ENCODE measurements around the gene TMTC4.

The TMTC4 gene

GRCh38 chr13:100601716-100602115 lies 72.9 kb downstream of the TMTC4 start:
- Histone ChIP-seq H3K56ac (ENCODE audit: low read length) (no peak overlapping the region), H3K4ac (ENCODE audit: low read depth, low read length) (no peak overlapping the region), H3K27me3 (ENCODE audit: insufficient read depth, low read length, poor library complexity) (no peaks in the 10 kb centered on the region), H3K9ac (ENCODE audit: low read length) (no peak overlapping the region), H3K27ac (ENCODE audit: low read depth, low read length) (no peak overlapping the region), H3K4me2 (ENCODE audit: low read length) (no peak overlapping the region), H2BK120ac (ENCODE audit: low read depth, low read length) (no peak overlapping the region), H2BK15ac (replicated peaks; ENCODE audit: low read depth) (no peak overlapping the region), H2BK5ac (ENCODE audit: low read length) (no peak overlapping the region), H3K4me1 (ENCODE audit: control insufficient read depth, low read depth, low read length) (no peaks in the 10 kb centered on the region), H3K4me3 (ENCODE audit: low read length) (no peak overlapping the region), H3K79me1 (ENCODE audit: low read length) (no peaks in the 10 kb centered on the region), H3K79me2 (ENCODE audit: control insufficient read depth, insufficient read depth, low read length) (no peaks in the 10 kb centered on the region), H3K18ac (ENCODE audit: low read length) (no peak overlapping the region), H4K8ac (ENCODE audit: low read depth, low read length) (no peak overlapping the region), H4K5ac (ENCODE audit: low read length) (no peak overlapping the region), H3K36me3 (ENCODE audit: control insufficient read depth, insufficient read depth, low read length) (no peaks in the 10 kb centered on the region), H3K23ac (ENCODE audit: low read length) (no peak overlapping the region), H2AK5ac (ENCODE audit: low read length) (no peak overlapping the region)
- no CpG with 5 or more reads among the region's 7 CpGs for WGBS (ENCODE audit: extremely low coverage, insufficient coverage, low lambda C conversion rate)
- no peak for DNase-seq

GRCh38 chr13:100600915-100601314 lies 73.7 kb downstream of the TMTC4 start:
- Histone ChIP-seq H3K23ac (ENCODE audit: low read length) (no peak overlapping the region), H3K79me2 (ENCODE audit: control insufficient read depth, insufficient read depth, low read length) (no peaks in the 10 kb centered on the region), H3K36me3 (ENCODE audit: control insufficient read depth, insufficient read depth, low read length) (no peaks in the 10 kb centered on the region), H3K4me3 (ENCODE audit: low read length) (no peak overlapping the region), H3K4ac (ENCODE audit: low read depth, low read length) (no peak overlapping the region), H3K27me3 (ENCODE audit: insufficient read depth, low read length, poor library complexity) (no peaks in the 10 kb centered on the region), H3K4me2 (ENCODE audit: low read length) (no peak overlapping the region), H2BK15ac (replicated peaks; ENCODE audit: low read depth) (no peak overlapping the region), H2BK5ac (ENCODE audit: low read length) (no peak overlapping the region), H3K9ac (ENCODE audit: low read length) (no peak overlapping the region), H3K56ac (ENCODE audit: low read length) (no peak overlapping the region), H3K18ac (ENCODE audit: low read length) (no peak overlapping the region), H2AK5ac (ENCODE audit: low read length) (no peak overlapping the region), H4K8ac (ENCODE audit: low read depth, low read length) (no peak overlapping the region), H4K5ac (ENCODE audit: low read length) (no peak overlapping the region), H3K27ac (ENCODE audit: low read depth, low read length) (no peak overlapping the region), H3K4me1 (ENCODE audit: control insufficient read depth, low read depth, low read length) (no peaks in the 10 kb centered on the region), H3K79me1 (ENCODE audit: low read length) (no peaks in the 10 kb centered on the region), H2BK120ac (ENCODE audit: low read depth, low read length) (no peak overlapping the region)
- whole genome bisulfite sequencing (ENCODE audit: extremely low coverage, insufficient coverage, low lambda C conversion rate) = no CpG with 5 or more reads among the region's 6 CpGs
- no peak for DNase-seq

- Histone ChIP-seq H3K36me3 (ENCODE audit: control insufficient read depth, insufficient read depth, low read length) (no peaks in the 10 kb centered on the region), H3K4ac (ENCODE audit: low read depth, low read length) (no peak overlapping the region), H3K79me2 (ENCODE audit: control insufficient read depth, insufficient read depth, low read length) (no peaks in the 10 kb centered on the region), H2AK5ac (ENCODE audit: low read length) (no peak overlapping the region), H3K4me2 (ENCODE audit: low read length) (no peak overlapping the region), H3K27me3 (ENCODE audit: insufficient read depth, low read length, poor library complexity) (no peaks in the 10 kb centered on the region), H3K56ac (ENCODE audit: low read length) (no peak overlapping the region), H3K4me3 (ENCODE audit: low read length) (no peak overlapping the region), H2BK120ac (ENCODE audit: low read depth, low read length) (no peak overlapping the region), H2BK5ac (ENCODE audit: low read length) (no peak overlapping the region), H3K79me1 (ENCODE audit: low read length) (no peaks in the 10 kb centered on the region), H3K27ac (ENCODE audit: low read depth, low read length) (no peak overlapping the region), H4K5ac (ENCODE audit: low read length) (no peak overlapping the region), H3K23ac (ENCODE audit: low read length) (no peak overlapping the region), H3K9ac (ENCODE audit: low read length) (no peak overlapping the region), H2BK15ac (replicated peaks; ENCODE audit: low read depth) (no peak overlapping the region), H3K4me1 (ENCODE audit: control insufficient read depth, low read depth, low read length) (no peaks in the 10 kb centered on the region), H3K18ac (ENCODE audit: low read length) (no peak overlapping the region), H4K8ac (ENCODE audit: low read depth, low read length) (no peak overlapping the region)
- no peak for DNase-seq
- WGBS (ENCODE audit: extremely low coverage, insufficient coverage, low lambda C conversion rate) = no CpG with 5 or more reads among the region's 6 CpGs
Observed at GRCh38 chr13:100600461-100600860, 74.1 kb downstream of the TMTC4 start.

GRCh38 chr13:100597253-100597652 lies 77.3 kb downstream of the TMTC4 start:
- Histone ChIP-seq H3K23ac (ENCODE audit: low read length) (no peak overlapping the region), H2BK15ac (replicated peaks; ENCODE audit: low read depth) (no peak overlapping the region), H3K56ac (ENCODE audit: low read length) (no peak overlapping the region), H3K4me1 (ENCODE audit: control insufficient read depth, low read depth, low read length) (no peaks in the 10 kb centered on the region), H3K9ac (ENCODE audit: low read length) (no peak overlapping the region), H3K4me3 (ENCODE audit: low read length) (no peak overlapping the region), H3K4me2 (ENCODE audit: low read length) (no peak overlapping the region), H3K36me3 (ENCODE audit: control insufficient read depth, insufficient read depth, low read length) (no peaks in the 10 kb centered on the region), H4K5ac (ENCODE audit: low read length) (no peak overlapping the region), H2BK120ac (ENCODE audit: low read depth, low read length) (no peak overlapping the region), H4K8ac (ENCODE audit: low read depth, low read length) (no peak overlapping the region), H2BK5ac (ENCODE audit: low read length) (no peak overlapping the region), H3K79me2 (ENCODE audit: control insufficient read depth, insufficient read depth, low read length) (no peaks in the 10 kb centered on the region), H3K27me3 (ENCODE audit: insufficient read depth, low read length, poor library complexity) (no peaks in the 10 kb centered on the region), H3K79me1 (ENCODE audit: low read length) (no peaks in the 10 kb centered on the region), H3K27ac (ENCODE audit: low read depth, low read length) (no peak overlapping the region), H2AK5ac (ENCODE audit: low read length) (no peak overlapping the region), H3K18ac (ENCODE audit: low read length) (no peak overlapping the region), H3K4ac (ENCODE audit: low read depth, low read length) (no peak overlapping the region)
- DNase-seq = no peak
- no CpG with 5 or more reads among the region's 4 CpGs for WGBS (ENCODE audit: extremely low coverage, insufficient coverage, low lambda C conversion rate)

- WGBS (ENCODE audit: extremely low coverage, insufficient coverage, low lambda C conversion rate) = no CpG with 5 or more reads among the region's 2 CpGs
- Histone ChIP-seq H3K36me3 (ENCODE audit: control insufficient read depth, insufficient read depth, low read length) (no peaks in the 10 kb centered on the region), H3K4me2 (ENCODE audit: low read length) (no peak overlapping the region), H3K56ac (ENCODE audit: low read length) (no peak overlapping the region), H2BK120ac (ENCODE audit: low read depth, low read length) (no peak overlapping the region), H3K79me2 (ENCODE audit: control insufficient read depth, insufficient read depth, low read length) (no peaks in the 10 kb centered on the region), H3K18ac (ENCODE audit: low read length) (no peak overlapping the region), H3K27me3 (ENCODE audit: insufficient read depth, low read length, poor library complexity) (no peaks in the 10 kb centered on the region), H3K4ac (ENCODE audit: low read depth, low read length) (no peak overlapping the region), H4K5ac (ENCODE audit: low read length) (no peak overlapping the region), H3K4me1 (ENCODE audit: control insufficient read depth, low read depth, low read length) (no peaks in the 10 kb centered on the region), H4K8ac (ENCODE audit: low read depth, low read length) (no peak overlapping the region), H3K4me3 (ENCODE audit: low read length) (no peak overlapping the region), H3K27ac (ENCODE audit: low read depth, low read length) (no peak overlapping the region), H3K23ac (ENCODE audit: low read length) (no peak overlapping the region), H3K79me1 (ENCODE audit: low read length) (no peaks in the 10 kb centered on the region), H2BK5ac (ENCODE audit: low read length) (no peak overlapping the region), H3K9ac (ENCODE audit: low read length) (no peak overlapping the region), H2AK5ac (ENCODE audit: low read length) (no peak overlapping the region), H2BK15ac (replicated peaks; ENCODE audit: low read depth) (no peak overlapping the region)
- DNase-seq = no peak
Observed at GRCh38 chr13:100596516-100596915, 78.1 kb downstream of the TMTC4 start.

GRCh38 chr13:100594731-100595130 lies 79.9 kb downstream of the TMTC4 start:
- DNase-seq = peak; percentile 52
- H2BK120ac ChIP-seq (ENCODE audit: low read depth, low read length) = no peak overlapping the region
- no peak overlapping the region for H3K23ac ChIP-seq (ENCODE audit: low read length)
- no peaks in the 10 kb centered on the region for H3K4me1 ChIP-seq (ENCODE audit: control insufficient read depth, low read depth, low read length)
- no peaks in the 10 kb centered on the region for H3K36me3 ChIP-seq (ENCODE audit: control insufficient read depth, insufficient read depth, low read length)
- WGBS (ENCODE audit: extremely low coverage, insufficient coverage, low lambda C conversion rate) = no CpG with 5 or more reads among the region's 4 CpGs
- H2BK5ac ChIP-seq (ENCODE audit: low read length) = no peak overlapping the region
- H3K27me3 ChIP-seq (ENCODE audit: insufficient read depth, low read length, poor library complexity) = no peaks in the 10 kb centered on the region
- H2AK5ac ChIP-seq (ENCODE audit: low read length) = no peak overlapping the region
- H3K56ac ChIP-seq (ENCODE audit: low read length) = no peak overlapping the region
- H3K18ac ChIP-seq (ENCODE audit: low read length) = no peak overlapping the region
- no peaks in the 10 kb centered on the region for H3K79me1 ChIP-seq (ENCODE audit: low read length)
- H3K4ac ChIP-seq (ENCODE audit: low read depth, low read length) = no peak overlapping the region
- no peaks in the 10 kb centered on the region for H3K79me2 ChIP-seq (ENCODE audit: control insufficient read depth, insufficient read depth, low read length)
- no peak overlapping the region for H3K27ac ChIP-seq (ENCODE audit: low read depth, low read length)
- H3K9ac ChIP-seq (ENCODE audit: low read length) = no peak overlapping the region
- H4K8ac ChIP-seq (ENCODE audit: low read depth, low read length) = no peak overlapping the region
- no peak overlapping the region for H4K5ac ChIP-seq (ENCODE audit: low read length)
- H3K4me3 ChIP-seq (ENCODE audit: low read length) = no peak overlapping the region
- no peak overlapping the region for H2BK15ac ChIP-seq (replicated peaks; ENCODE audit: low read depth)
- H3K4me2 ChIP-seq (ENCODE audit: low read length) = no peak overlapping the region
